ENCODE data around the gene LTBP2. TPM values are rescaled to one million over a fixed set of nuclear protein-coding genes. Genes with fewer than 3 reads are reported as not detected.

The LTBP2 gene
- polyA plus RNA-seq, 3 donors = 2.0 to 2.7 (median 2.4) TPM

GRCh38 chr14:74533576-74533975, 78.5 kb downstream of the LTBP2 start:
- no peak for DNase-seq (ENCODE audit: low read depth in 3 of 3, low spot score in 2 of 3)

GRCh38 chr14:74532246-74532645, 79.8 kb downstream of the LTBP2 start:
- no peak for DNase-seq (ENCODE audit: low read depth in 3 of 3, low spot score in 2 of 3)

DNA sequence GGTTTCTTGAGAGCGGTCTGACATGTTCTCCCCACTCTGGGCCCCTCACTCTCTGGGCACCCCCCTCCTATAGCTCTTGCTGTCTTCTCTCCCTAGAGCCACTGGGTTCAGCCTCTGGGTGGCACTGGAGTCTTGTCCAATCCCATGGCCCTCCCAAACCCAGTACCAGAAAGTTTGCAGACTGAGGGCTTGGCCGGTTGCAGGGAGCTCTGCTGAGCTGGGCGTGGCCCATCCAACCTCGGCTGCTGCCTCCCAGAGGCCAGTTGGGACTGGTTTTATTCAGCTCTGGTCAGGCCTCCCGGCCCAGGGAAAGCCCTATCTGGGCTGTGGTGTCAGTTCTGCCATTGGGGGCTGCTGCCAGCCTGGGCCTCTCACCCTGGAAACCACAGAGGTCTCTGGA, 80.6 kb downstream of the LTBP2 start:
- DNase-seq (ENCODE audit: low read depth in 3 of 3, low spot score in 2 of 3) = no peak

DNA sequence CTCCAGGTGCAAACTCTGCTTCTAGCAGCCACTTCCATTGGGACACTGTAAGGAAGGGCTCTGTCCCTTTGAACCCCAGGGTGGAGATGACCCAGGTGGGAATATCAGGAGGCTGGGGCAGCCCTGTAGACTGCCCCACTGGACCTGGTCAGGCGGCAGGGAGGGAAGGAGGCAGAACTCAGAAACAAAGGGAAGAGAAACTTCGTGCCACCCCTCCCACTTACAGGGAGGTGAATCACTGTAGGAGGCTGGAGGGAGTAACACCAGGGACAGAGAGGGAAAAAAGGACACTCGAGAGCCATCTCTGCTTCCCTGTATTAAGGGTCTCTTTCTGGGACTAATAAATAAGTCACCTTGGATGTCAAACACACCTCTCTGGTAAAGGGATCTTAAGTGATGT, 81.0 kb downstream of the LTBP2 start:
- DNase-seq (ENCODE audit: low read depth in 3 of 3, low spot score in 2 of 3) = no peak

DNA sequence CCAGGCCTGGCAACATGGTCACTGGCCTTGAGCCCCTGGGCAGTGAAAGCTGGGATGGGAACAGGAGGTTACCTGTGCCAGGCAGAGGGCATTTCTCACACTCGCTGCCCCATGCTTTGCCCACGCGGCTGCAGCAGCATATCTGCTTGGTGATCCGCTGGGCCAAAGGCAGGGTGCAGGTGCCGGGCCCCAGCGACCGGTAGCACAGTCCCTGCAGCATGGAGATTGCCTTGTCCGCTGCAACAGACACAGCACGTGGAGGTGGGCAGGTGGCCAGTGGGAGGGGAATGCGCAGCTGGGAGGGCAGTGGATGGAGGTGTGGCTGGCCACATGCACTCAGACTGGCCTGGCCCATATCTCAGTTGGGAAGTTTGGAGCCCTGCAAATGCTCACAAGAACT, 83.2 kb downstream of the LTBP2 start:
- DNase-seq (ENCODE audit: low read depth in 3 of 3, low spot score in 2 of 3) = no peak

DNA sequence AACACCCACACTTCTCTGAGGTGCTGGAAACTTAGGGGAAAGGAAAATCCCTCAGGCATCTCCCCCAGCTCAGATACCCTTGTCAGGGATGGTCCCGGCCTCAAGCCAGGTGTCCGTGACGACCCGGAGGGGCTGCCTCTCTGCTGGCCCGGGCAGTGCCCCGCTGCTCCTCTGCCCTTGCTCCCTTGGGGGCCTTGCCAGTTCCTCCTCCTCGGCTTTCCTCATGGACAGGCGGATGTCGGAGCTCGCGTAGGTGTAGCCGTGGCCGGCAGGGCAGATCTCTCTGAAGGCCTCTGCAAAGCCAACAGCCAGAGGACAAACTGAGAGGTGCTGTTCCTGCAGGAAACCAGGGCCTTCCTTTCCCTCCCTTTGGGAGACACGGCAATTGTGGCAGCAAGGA, 83.6 kb downstream of the LTBP2 start:
- no peak for DNase-seq (ENCODE audit: low read depth in 3 of 3, low spot score in 2 of 3)

GRCh38 chr14:74527736-74528280, 84.2 kb downstream of the LTBP2 start:
- no peak for DNase-seq (ENCODE audit: low read depth in 3 of 3, low spot score in 2 of 3)

DNA sequence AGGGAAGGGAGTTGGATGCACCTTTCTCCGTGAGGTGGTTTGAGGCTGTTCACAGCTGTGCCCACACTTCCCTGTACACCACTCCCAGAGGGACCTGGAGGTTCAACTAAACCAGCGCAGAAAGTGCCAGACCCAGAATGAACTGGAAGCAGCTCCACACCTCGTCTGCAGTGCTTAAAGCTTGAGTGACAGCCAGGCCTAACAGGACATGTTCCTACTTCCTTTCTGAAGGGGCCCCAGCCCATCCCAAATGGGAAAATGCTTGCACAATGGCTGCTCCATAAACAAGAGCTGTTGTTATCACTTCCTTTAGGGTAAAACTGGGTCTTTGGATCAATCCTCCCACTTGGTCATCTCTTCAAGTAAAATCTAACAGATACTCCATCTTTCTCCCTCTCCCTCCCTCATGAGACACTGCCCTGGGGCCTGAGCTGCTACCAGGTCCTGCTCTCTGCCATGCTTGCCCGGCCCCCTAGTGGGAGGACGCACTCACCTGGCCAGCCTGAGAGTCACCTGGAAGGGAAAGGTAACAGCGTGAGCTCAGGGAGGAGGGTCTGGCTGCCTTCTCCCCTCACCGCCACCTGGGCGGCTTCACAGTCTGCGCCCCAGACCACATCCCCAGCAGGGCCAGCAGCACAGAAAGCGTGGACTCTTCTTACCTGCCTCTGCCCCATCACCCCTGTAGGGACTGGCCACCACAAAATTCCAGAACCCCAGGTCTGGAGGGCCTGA, 85.0 kb downstream of the LTBP2 start:
- no peak for DNase-seq (ENCODE audit: low read depth in 3 of 3, low spot score in 2 of 3)

- no peak for DNase-seq (ENCODE audit: low read depth in 3 of 3, low spot score in 2 of 3)
Observed at GRCh38 chr14:74525361-74525851, 86.6 kb downstream of the LTBP2 start.

- DNase-seq (ENCODE audit: low read depth in 3 of 3, low spot score in 2 of 3) = no peak
Observed at GRCh38 chr14:74524812-74525135, 87.3 kb downstream of the LTBP2 start.

DNA sequence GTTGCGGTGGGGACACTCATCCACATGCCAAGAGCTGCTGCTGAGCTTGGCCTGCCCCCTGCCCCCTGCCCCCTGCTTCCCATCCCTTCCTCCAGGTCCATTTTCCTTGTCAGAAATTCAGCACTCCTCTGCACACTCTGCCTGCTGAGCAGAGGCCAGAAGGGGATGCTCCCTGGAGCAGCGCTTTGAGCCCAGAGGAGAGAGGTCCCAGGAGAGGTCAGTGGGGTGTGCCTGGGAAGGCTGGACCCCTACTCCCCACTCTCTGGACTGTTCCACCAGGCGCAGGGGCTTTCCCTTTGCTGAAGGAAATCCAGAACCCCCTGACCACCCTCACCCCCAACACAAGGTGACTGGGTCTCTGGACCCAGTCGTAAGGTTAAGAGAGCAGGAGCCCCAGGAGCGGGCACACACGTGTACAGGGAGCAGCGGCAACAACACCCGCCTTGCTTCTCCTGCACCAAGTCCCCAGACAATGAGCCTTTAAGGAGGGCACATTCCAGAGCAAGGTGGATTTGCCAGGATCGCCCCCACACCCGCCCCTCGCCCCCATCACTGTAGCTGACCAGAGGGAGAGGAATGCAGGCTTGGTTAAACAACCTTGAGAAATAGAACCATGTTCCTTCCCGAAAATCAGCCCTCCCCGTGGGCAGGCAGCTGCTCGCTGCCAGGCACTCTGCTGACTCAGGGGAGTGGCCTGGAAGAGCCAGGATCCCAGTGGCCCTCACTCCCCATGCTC, 87.8 kb downstream of the LTBP2 start:
- no peak for DNase-seq (ENCODE audit: low read depth in 3 of 3, low spot score in 2 of 3)

- DNase-seq (ENCODE audit: low read depth in 3 of 3, low spot score in 2 of 3) = no peak
Observed at GRCh38 chr14:74522740-74523139, 89.3 kb downstream of the LTBP2 start.

DNA sequence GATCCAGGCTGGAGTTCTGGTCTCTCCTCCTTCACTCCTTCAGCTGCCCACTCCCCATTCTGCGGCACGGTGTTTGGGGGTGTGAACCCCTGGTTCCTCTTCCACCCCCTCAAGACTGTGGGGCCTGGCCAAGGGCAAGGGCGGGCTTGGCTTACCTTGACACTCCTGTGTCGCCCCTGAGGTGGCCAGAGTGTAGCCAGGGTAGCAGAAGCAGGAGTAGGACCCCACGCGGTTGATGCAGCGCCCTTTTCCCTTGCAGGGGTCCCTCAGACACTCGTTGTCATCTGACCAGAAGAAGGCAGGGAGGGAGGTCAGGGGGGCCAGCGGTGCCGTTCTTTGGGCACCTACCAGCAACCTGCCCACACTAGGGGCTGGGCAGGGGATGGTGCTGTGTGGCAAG, 90.3 kb downstream of the LTBP2 start:
- DNase-seq (ENCODE audit: low read depth in 3 of 3, low spot score in 2 of 3) = no peak

GRCh38 chr14:74519316-74520074, 92.5 kb downstream of the LTBP2 start:
- no peak for DNase-seq (ENCODE audit: low read depth in 3 of 3, low spot score in 2 of 3)

GRCh38 chr14:74518221-74518620, 93.8 kb downstream of the LTBP2 start:
- no peak for DNase-seq (ENCODE audit: low read depth in 3 of 3, low spot score in 2 of 3)

- no peak for DNase-seq (ENCODE audit: low read depth in 3 of 3, low spot score in 2 of 3)
Observed at GRCh38 chr14:74517731-74518130, 94.3 kb downstream of the LTBP2 start.

DNA sequence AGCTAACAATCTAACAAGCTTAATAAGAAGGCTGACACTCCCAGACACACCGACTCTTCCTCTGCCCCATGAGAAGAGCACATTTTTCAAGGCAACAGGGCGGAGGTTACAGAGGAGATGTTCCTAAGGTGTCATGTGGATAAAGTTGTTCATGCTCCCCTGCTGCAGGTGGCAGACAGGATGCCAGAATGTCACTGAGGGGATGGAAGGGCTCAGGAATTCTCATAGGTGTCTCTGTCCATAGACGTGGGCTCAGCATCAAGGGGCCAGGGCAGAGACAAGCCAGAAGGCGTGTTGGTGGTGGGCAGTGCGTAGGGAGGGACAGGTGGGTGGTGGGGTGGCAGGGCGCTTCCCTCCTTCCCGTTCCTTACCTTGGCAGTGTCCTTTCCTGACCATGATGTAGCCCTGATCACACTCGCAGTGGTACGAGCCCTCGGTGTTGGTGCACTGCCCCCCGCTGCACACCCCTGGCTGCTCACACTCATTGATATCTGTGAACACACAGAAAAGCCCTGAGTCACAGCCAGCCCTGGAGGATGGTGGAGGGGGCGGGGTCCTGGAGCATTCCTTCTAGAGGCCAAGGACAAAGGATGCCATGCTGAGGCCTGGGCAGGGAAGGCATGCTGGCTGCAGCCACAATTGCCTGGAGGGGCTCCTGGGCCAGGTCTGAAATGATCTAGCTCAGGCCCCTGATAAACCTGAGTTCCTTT, 95.4 kb downstream of the LTBP2 start:
- no peak for DNase-seq (ENCODE audit: low read depth in 3 of 3, low spot score in 2 of 3)

GRCh38 chr14:74515891-74516412, 96.1 kb downstream of the LTBP2 start:
- no peak for DNase-seq (ENCODE audit: low read depth in 3 of 3, low spot score in 2 of 3)

DNA sequence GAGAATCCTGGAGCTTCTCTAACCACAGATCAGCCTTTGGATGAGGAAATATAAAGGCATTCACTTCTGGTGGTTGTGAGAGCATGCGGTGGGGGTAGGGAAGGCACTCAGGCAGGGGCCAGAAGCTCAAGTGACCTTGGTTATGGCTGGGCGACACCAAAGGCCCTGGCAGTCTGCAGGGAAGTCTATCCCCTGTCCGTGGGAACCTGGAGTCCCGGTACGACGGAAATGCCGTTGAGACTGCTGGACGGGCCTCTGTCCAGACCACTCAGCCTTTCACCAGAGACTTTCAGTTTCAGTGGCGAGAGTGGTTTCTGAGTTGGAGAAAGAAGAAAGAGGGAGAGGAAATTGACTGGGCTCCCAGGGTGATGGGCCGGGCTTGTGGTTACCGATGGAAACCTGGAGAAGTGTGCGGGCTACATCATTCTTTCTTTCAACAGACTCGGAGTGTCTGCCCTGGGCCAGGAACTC, 97.5 kb downstream of the LTBP2 start:
- no peak for DNase-seq (ENCODE audit: low read depth in 3 of 3, low spot score in 2 of 3)
